Mucosa of rectum (tissue), 2 donors: ENCODE results near the gene DNHD1.

Experiments
- H3K27ac ChIP-seq, 2 donors: one replicate each; pipeline ENCODE4 v1.7.0; 2013; ENCODE audit warnings: inconsistent platforms in 2 of 2, low read depth in 2 of 2, low read length in 2 of 2
- H3K27me3 ChIP-seq, 2 donors: one replicate each; pipeline ENCODE4 v1.7.0; 2013; ENCODE audit warnings: low read length in 2 of 2; ENCODE audit not compliant: control insufficient read depth in 2 of 2, insufficient read depth in 2 of 2
- H3K36me3 ChIP-seq, 2 donors: one replicate each; pipeline ENCODE4 v1.7.0; 2013; ENCODE audit warnings: low read length in 2 of 2; ENCODE audit not compliant: control insufficient read depth in 2 of 2, insufficient read depth in 2 of 2
- H3K4me1 ChIP-seq, 2 donors: one replicate each; pipeline ENCODE4 v1.7.0; 2013; ENCODE audit warnings: low read length in 2 of 2, mild to moderate bottlenecking in 1 of 2; ENCODE audit not compliant: control insufficient read depth in 2 of 2, insufficient read depth in 2 of 2
- H3K4me3 ChIP-seq, 2 donors: one replicate each; pipeline ENCODE4 v1.7.0; 2013; ENCODE audit warnings: low read length in 2 of 2
- H3K9ac ChIP-seq, 2 donors: one replicate each; pipeline ENCODE4 v1.7.0; 2013; ENCODE audit warnings: low read length in 2 of 2, low read depth in 1 of 2, mild to moderate bottlenecking in 1 of 2
- H3K9me3 ChIP-seq, 2 donors: one replicate each; pipeline ENCODE4 v1.7.0; 2013; ENCODE audit warnings: low read length in 2 of 2; ENCODE audit not compliant: control insufficient read depth in 2 of 2
- donor health status: healthy.
- donor health status: Normal muscosa, but diverticular disease.

DNHD1 gene

GRCh38 chr11:6529266-6529665 lies 32.2 kb downstream of the DNHD1 start:
- Histone ChIP-seq H3K27me3 (no peaks in the 10 kb centered on the region), H3K9ac (no peak overlapping the region), H3K4me1 (no peaks in the 10 kb centered on the region), H3K4me3 (no peak overlapping the region), H3K9me3 (no peaks in the 10 kb centered on the region), H3K27ac (no peak overlapping the region), H3K36me3 (peaks cover 0 to 8% of the 10 kb centered on the region in 2 donors)

DNA sequence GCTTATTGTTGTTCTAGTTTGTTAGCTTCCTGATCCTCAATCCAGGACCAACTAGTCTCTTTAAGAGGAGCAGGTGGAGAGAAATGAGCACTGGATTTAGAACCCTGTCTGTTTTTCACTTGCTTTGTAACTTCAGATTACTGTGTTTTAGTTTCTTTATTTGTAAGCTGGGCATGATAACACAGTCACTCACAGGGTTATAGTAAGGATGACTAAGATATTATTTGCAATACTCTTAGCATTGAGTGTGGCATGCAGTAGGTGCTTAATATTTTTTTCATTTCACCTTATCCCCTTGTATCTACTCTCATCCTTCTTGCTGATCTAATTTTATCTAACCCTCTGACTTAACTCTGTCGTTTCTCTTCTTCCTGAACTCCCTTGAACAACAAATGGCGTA lies 33.8 kb downstream of the DNHD1 start:
- H3K9ac ChIP-seq, result no peak overlapping the region
- no peaks in the 10 kb centered on the region for H3K27me3 ChIP-seq
- H3K9me3 ChIP-seq, result no peaks in the 10 kb centered on the region
- peaks cover 0 to 4% of the 10 kb centered on the region in 2 donors for H3K36me3 ChIP-seq
- H3K4me3 ChIP-seq, result no peak overlapping the region
- H3K27ac ChIP-seq, result no peak overlapping the region
- H3K4me1 ChIP-seq, result no peaks in the 10 kb centered on the region

- H3K27ac ChIP-seq, result no peak overlapping the region
- no peaks in the 10 kb centered on the region for H3K4me1 ChIP-seq
- no peaks in the 10 kb centered on the region for H3K9me3 ChIP-seq
- no peaks in the 10 kb centered on the region for H3K27me3 ChIP-seq
- H3K9ac ChIP-seq, result no peak overlapping the region
- H3K36me3 ChIP-seq, result peaks cover 0 to 4% of the 10 kb centered on the region in 2 donors
- H3K4me3 ChIP-seq, result no peak overlapping the region
Measured at GRCh38 chr11:6531267-6531752, 34.2 kb downstream of the DNHD1 start.

DNA sequence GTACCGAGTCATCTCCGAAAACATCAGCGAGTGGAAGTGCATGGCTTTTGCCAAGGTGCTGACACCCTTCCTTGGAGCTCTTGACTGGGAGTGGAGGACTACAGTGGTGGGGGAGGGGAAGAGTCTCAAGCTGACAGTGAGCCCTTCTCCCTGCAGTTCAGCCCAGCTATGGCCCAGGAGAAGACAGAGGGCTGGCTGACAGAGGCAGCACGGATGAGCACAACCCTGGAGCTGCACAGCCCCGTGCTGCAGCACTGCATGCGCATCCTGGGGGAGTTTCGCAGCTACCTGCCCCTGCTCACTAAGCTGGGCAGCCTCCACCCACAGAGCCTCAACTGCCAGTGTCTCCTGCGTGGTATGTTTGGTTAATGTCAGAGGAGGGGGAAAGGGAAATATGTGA lies 41.4 kb downstream of the DNHD1 start:
- no peaks in the 10 kb centered on the region for H3K9me3 ChIP-seq
- H3K4me1 ChIP-seq, result no peaks in the 10 kb centered on the region
- no peak overlapping the region for H3K27ac ChIP-seq
- H3K9ac ChIP-seq, result no peak overlapping the region
- no peak overlapping the region for H3K4me3 ChIP-seq
- peaks cover 0 to 3% of the 10 kb centered on the region in 2 donors for H3K36me3 ChIP-seq
- H3K27me3 ChIP-seq, result no peaks in the 10 kb centered on the region

DNA sequence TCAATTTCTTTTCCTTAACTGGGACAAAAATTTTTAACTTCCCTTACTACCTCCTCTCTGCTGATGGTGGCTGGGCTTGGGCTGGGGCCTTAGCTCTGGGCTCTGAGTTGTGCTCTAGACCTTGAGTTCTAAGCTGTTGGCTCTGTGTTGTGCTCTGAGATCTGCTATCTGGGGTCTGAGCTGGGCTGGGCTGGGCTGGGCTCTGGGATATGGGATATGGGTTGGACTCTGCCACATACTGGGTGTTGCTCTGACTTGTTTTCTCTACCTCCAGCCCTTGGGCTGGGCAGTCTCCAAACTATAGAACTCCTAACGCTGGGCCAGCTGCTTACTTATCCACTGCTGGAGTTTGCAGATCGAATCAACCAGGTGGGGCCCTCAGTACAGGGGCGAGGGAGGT lies 41.9 kb downstream of the DNHD1 start:
- H3K4me1 ChIP-seq, result no peaks in the 10 kb centered on the region
- H3K36me3 ChIP-seq, result no peaks in the 10 kb centered on the region
- H3K9ac ChIP-seq, result no peak overlapping the region
- H3K27ac ChIP-seq, result no peak overlapping the region
- H3K27me3 ChIP-seq, result no peaks in the 10 kb centered on the region
- H3K9me3 ChIP-seq, result no peaks in the 10 kb centered on the region
- H3K4me3 ChIP-seq, result no peak overlapping the region

DNA sequence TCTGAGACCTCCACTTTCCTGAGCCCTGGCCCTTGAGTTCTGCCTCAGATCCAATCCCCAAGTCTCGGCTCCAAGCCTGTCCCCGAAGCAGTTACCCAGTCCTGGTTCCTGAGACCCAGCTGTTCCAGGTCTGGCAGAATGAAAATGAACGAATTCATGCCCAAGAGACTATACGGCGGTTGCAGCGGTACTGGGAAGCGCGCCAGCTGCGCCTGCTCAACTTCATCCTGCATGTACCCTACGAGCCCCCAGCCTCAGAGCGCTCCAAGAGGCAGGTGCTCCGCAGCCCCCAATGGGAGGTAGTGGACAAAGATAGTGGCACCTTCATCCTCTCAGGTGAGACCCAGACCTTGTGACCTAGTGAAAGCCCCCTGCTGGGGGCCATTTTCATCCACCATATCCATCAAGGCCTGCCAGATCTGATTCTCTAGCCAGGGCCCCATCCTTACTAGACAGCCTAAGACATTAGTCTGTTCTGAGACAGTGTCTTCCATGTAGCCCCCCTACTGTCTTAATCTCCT lies 42.7 kb downstream of the DNHD1 start:
- H3K4me3 ChIP-seq, result no peak overlapping the region
- H3K36me3 ChIP-seq, result no peaks in the 10 kb centered on the region
- no peak overlapping the region for H3K9ac ChIP-seq
- no peaks in the 10 kb centered on the region for H3K4me1 ChIP-seq
- H3K27me3 ChIP-seq, result no peaks in the 10 kb centered on the region
- no peaks in the 10 kb centered on the region for H3K9me3 ChIP-seq
- no peak overlapping the region for H3K27ac ChIP-seq

GRCh38 chr11:6541356-6541755 lies 44.3 kb downstream of the DNHD1 start:
- Histone ChIP-seq H3K36me3 (peaks cover 0 to 4% of the 10 kb centered on the region in 2 donors), H3K27ac (no peak overlapping the region), H3K9ac (no peak overlapping the region), H3K27me3 (no peaks in the 10 kb centered on the region), H3K4me3 (no peak overlapping the region), H3K9me3 (no peaks in the 10 kb centered on the region), H3K4me1 (no peaks in the 10 kb centered on the region)

GRCh38 chr11:6542727-6543126 lies 45.6 kb downstream of the DNHD1 start:
- no peak overlapping the region for H3K9ac ChIP-seq
- no peak overlapping the region for H3K27ac ChIP-seq
- H3K4me1 ChIP-seq, result no peaks in the 10 kb centered on the region
- H3K36me3 ChIP-seq, result peaks cover 0 to 12% of the 10 kb centered on the region in 2 donors
- no peaks in the 10 kb centered on the region for H3K9me3 ChIP-seq
- H3K27me3 ChIP-seq, result no peaks in the 10 kb centered on the region
- no peak overlapping the region for H3K4me3 ChIP-seq

- Histone ChIP-seq H3K4me1 (no peaks in the 10 kb centered on the region), H3K4me3 (no peak overlapping the region), H3K27me3 (no peaks in the 10 kb centered on the region), H3K27ac (no peak overlapping the region), H3K36me3 (peaks cover 0 to 14% of the 10 kb centered on the region in 2 donors), H3K9me3 (no peaks in the 10 kb centered on the region), H3K9ac (no peak overlapping the region)
Measured at GRCh38 chr11:6544921-6545850, 48.1 kb downstream of the DNHD1 start.

DNA sequence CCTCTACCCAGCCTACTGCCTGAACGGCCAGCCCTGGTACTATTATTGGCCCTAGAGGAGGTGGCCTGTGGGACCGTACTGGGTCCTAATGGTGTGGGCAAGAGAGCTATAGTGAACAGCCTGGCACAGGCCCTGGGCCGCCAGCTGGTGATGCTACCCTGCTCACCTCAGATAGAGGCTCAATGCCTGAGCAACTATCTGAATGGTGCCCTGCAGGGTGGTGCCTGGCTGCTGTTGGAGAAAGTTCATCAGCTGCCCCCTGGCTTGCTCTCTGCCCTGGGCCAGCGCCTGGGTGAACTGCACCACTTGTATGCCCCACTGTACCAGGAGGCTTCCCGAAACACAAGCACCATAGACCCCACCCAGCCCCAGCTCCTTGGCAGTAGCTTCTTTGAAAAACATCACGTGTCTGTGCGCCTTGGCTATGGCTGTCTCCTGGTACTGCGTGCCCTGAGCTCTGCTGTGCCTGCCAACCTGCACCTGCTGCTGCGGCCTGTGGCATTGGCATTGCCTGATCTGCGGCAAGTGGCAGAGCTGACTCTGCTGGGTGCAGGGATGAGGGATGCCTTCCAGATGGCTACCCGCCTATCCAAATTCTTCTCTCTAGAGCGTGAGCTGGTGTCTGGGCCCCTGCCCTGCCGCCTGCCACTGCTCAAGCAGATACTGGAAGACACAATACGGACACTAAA lies 49.0 kb downstream of the DNHD1 start:
- Histone ChIP-seq H3K9ac (no peak overlapping the region), H3K27ac (no peak overlapping the region), H3K27me3 (no peaks in the 10 kb centered on the region), H3K36me3 (peaks cover 0 to 14% of the 10 kb centered on the region in 2 donors), H3K9me3 (no peaks in the 10 kb centered on the region), H3K4me3 (no peak overlapping the region), H3K4me1 (no peaks in the 10 kb centered on the region)
